ELR (cell line): ENCODE data around the gene LIPC.

Experiments used
- DNase-seq: peaks from one replicate; pipeline ENCODE4 v3.0.0-alpha.2; 2015; ENCODE audit warnings: low read depth

The LIPC gene

GRCh38 chr15:58495891-58496408 lies 64.2 kb downstream of the LIPC start:
- no peak for DNase-seq

- DNase-seq, result no peak
Measured at GRCh38 chr15:58497046-58497785, 65.4 kb downstream of the LIPC start.

DNA sequence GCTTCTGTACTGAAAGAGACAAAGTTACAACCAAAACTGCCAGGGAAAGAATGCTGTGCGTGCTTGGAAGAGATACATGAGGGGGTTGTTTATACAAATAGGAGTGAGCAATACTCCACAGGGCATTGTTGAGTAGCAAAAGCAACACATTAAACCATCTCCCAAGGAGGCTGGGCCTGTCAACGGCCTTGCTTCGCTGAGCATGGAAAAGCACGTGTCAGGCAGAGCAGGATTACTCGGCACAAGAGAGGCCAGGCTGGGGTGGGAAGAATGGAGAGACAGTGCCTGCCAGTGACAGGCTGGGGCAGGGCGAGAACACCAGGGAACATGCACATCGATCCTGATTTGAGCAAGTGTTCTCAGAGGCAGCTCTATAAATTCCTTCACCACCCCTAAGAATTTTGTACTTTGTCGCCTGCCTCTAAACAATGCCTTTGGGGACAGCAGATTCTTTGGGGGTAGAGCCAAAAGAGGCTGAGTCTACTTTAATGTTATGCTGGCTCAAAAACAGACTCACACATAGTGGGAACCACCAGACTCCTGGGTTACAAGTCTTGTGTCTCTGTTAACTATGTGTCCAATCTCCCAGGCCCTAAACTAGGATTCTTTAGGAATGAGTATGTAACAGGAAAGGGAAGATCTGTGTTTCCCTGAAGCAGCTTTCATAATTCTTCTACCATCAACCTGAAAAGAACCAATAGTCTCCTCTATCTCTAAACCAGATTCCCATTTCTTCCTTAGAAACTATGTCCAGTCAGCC lies 67.2 kb downstream of the LIPC start:
- DNase-seq, result peak; percentile 92

DNA sequence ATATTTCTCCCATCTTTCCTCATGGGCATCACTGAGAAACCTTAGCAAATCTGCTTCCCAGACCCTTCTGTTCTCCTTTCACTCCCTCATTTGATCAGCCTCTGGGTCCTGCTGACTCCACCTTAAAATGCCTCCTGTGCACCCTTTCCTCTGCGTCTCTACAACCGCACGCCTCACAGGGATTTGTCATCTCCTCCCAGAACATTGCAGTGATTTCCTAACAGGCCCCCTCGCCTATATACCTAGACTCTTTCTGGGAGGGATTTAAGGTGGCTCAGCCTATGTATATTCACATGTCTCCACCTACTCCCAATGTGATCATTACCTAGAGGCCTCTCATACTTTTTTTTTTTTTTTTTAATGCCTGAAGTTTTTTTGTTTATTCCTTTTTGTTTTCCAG lies 69.2 kb downstream of the LIPC start:
- no peak for DNase-seq

GRCh38 chr15:58501636-58502188 lies 69.9 kb downstream of the LIPC start:
- no peak for DNase-seq

DNA sequence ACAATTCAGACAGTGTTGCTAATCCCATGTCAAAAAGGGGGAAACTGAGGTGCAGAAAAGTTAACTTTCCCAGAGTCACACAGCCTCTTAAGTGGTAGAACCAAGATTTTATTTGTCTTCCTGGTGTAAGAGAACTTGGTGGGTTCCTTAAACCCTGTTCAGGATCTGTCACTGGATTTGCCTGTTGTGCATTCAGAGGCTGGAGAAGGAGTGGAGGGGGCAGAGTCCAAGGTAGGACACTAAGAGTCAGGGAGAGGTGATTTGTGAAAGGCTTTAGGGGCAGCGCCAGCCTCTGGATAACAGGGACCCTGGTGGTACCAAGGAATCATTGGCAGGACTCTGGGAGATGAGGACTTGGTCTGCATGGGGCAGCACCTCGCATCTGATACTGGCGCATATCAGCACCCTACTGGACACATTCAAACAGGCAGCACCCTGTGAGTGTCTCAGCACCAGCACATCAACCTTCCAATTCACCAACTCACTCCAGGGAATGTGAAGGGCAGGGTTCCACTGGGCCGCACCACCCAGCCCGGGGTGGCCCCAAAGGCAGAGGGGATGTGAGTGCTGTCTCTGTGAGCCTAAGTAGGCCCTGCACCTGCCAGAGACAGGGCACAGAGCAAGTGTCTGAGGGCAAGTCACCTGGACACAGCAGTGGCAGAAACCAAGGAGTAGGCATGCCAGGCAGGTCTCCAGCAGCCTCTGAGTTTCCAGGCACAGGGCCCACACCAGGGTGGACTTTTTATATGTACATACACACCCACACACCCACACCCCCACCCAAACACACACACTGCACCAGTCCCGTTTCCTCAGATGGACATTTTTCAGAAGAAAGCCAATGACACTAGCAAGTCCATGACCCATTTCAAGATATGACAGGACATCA lies 71.6 kb downstream of the LIPC start:
- no peak for DNase-seq

GRCh38 chr15:58504674-58505234 lies 73.0 kb downstream of the LIPC start:
- no peak for DNase-seq

- DNase-seq, result no peak
Measured at GRCh38 chr15:58505581-58505980, 73.8 kb downstream of the LIPC start.

DNA sequence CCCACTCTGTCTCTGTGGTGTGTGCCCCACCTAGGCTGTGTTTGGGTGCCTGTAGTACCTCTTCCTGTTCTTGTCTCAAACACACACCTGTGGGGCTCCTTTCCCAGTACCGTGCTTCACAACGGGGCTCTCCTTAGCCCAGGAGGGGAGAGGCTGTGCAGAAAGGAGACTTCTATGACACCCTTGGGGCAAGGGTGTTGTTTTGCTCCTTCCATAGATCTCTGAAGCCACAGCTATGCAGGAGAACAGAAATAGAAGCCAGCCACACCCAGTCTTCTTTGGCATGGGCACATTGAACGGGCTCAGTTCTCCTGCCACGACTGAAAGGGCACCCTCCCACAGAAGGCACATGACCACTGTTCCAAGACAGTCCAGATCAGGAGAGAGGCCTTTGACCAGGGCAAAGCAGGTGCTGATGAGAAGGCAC lies 74.3 kb downstream of the LIPC start:
- no peak for DNase-seq

- DNase-seq, result no peak
Measured at GRCh38 chr15:58506783-58507668, 75.2 kb downstream of the LIPC start.

DNA sequence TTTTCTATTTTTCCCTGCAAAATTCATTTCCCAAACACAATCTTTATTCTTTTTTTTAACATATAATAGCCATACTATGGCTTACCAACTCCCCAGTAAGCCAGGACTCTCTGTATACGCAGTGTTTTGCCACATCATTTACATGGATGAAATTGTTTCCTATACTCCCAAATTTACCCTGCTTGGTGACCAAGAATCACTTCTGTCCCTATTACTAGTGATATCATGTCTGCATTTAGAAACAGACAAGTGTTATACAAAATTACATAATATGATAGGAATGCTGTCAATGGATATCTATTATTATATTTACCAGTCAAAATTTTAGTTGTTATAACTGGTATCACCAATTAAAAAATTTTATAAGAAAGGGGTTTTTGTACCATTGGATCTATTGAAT lies 77.8 kb downstream of the LIPC start:
- DNase-seq, result no peak

DNA sequence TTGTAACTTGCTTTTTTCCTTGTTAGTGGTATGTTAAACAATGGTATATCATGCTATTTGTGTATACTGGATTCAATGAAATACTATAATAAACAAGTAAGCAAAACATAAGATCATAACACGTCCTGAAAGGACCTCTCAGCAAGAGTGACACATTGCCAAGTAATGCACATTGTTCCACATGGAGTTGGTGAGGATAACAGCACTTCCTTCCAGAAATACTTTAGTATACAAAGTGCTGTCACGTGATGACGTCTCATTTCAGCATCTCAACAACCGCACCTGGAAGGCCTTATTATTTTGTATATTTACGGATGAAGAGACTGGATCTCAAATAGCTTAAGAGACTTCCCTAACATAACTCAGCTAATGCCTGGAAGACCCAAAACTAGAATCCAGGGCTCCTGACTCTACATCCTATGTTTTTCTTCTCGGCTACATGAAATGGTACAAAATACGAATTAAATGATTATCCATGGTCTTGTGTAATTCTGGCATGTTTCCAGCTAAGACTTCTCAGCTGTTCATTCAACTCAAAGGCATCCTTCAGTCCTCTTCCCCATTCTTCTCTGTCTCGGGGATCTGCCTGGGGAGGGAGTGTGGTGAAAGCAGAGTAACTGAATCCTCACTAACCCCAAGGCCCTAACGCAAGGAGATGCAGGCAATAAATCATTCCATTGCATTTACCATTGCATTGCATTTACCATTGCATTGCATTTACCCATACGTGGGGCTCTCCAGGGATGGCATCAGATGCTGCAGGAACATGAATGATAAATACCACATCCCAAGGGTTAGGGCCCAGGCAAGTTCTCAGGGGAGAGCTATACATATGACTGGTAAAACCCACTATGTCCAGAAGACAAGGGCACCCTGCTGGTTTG lies 79.2 kb downstream of the LIPC start:
- DNase-seq, result peak; percentile 61

- no peak for DNase-seq
Measured at GRCh38 chr15:58511599-58511987, 79.8 kb downstream of the LIPC start.

DNA sequence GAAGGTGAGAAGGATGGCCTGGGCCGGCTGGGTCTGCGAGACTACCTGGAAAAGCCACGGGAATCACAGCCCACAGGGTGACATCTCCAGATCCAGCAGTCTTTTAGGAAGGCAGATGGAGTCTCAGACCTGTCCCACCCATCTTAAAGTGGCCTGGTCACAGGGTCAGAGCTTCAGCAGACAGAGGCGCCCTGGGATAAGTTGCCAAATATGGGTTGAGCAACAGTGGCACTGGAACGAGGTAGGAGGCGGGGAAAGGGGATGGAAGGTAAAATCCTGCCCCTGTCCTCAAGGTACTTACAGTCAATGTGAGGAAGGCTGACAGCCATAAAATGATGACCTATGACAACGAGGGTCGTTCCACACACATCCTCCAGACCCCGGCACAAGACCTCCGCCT lies 80.7 kb downstream of the LIPC start:
- no peak for DNase-seq

DNA sequence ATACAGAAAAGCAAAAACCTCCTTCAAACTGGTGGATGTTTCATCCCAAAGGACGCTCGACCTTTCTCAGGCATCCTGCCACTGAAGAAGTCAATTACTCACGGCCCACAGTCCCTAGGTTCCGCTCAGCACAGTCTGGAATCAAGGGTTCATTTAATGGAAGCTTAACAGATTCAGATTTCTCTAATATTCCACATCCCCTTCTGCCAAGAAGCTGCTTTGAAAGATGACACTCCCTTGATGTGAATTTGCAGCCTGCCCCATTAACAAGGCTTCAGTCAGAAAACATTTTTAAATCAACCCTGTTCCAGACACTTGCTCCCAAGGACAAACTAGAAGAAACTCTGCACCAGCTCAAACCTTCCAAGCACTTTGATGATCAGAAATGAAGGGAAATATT lies 81.2 kb downstream of the LIPC start:
- DNase-seq, result no peak

- no peak for DNase-seq
Measured at GRCh38 chr15:58513726-58514336, 82.0 kb downstream of the LIPC start.

GRCh38 chr15:58515807-58516206 lies 84.0 kb downstream of the LIPC start:
- no peak for DNase-seq

DNA sequence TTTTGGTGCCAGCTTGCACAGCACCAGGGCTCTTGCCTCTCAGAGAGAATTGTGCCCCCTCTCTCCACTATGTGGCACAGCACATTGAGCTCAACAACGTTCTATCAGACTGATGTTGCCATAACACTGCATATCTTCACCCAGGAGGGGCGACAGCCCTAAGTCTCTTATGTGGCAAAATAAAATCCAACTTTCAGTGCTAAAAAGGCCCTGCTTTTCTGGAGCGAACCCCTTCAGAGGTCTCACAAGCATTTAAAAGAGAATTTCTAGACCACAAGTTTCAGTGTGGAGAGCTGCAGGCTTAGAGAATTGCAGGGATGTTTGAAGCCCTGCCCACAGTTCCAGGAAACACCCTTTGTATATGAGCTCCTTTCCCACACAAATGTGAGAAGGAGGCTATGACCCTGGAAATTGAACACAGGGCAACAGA lies 85.5 kb downstream of the LIPC start:
- no peak for DNase-seq
